VCaP (cell line): ENCODE measurements around the gene DCTPP1.
A peak's percentile ranks its signal among the peaks of the same experiment; 100 is the strongest.
"Not testable (repeated sequence)": the region's sequence is repeated elsewhere in the genome, so short reads cannot be mapped to it uniquely, and the experiment has no call there.

ENCODE experiments used
- H3K27ac ChIP-seq: fragments of 450-650 bp; 2 replicates; pipeline ENCODE4 v1.5.1; 2017
- TF ChIP-seq, protein P1 (sequence below): fragments of 450-650 bp; conservative IDR thresholded peaks from 2 replicates; pipeline ENCODE4 v1.5.1; 2017; ENCODE audit warnings: mild to moderate bottlenecking, moderate library complexity

Gene DCTPP1

DNA sequence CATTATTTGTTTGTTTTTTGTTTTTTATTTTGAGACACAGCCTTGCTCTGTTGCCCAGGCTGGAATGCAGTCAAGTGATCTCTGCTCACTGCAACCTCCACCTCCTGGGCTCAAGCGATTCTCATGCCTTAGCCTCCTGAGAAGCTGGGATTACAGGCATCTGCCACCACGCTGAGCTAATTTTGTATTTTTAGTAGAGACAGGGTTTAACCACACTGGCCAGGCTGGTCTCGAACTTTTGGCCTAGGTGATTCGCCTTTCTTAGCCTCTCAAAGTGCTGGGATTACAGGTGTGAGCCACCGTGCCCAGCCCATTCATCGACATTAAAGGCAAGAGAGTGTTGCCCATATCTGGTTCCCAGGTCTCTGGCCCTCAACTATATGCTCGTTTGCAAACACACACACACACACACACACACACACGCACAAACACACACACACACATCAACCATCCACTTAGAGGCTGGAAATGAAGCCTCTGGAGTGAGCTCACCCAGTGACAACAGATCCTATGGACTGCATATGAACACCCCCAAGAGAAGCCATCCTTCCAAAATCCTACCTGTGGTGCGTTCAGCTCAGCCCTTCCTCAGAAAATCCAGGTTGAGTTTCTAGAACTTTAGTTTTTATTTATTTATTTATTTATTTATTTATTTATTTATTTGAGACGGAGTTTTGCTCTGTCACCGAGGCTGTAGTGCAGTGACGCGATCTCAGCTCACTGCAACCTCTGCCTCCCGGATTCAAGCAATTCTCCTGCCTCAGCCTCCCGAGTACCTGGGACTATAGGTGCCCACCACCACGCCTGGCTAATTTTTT is 28.1 kb upstream of the DCTPP1 start:
- no peak overlapping the region for H3K27ac ChIP-seq
- TF ChIP-seq, protein P1, sequence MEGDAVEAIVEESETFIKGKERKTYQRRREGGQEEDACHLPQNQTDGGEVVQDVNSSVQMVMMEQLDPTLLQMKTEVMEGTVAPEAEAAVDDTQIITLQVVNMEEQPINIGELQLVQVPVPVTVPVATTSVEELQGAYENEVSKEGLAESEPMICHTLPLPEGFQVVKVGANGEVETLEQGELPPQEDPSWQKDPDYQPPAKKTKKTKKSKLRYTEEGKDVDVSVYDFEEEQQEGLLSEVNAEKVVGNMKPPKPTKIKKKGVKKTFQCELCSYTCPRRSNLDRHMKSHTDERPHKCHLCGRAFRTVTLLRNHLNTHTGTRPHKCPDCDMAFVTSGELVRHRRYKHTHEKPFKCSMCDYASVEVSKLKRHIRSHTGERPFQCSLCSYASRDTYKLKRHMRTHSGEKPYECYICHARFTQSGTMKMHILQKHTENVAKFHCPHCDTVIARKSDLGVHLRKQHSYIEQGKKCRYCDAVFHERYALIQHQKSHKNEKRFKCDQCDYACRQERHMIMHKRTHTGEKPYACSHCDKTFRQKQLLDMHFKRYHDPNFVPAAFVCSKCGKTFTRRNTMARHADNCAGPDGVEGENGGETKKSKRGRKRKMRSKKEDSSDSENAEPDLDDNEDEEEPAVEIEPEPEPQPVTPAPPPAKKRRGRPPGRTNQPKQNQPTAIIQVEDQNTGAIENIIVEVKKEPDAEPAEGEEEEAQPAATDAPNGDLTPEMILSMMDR: no peak

DNA sequence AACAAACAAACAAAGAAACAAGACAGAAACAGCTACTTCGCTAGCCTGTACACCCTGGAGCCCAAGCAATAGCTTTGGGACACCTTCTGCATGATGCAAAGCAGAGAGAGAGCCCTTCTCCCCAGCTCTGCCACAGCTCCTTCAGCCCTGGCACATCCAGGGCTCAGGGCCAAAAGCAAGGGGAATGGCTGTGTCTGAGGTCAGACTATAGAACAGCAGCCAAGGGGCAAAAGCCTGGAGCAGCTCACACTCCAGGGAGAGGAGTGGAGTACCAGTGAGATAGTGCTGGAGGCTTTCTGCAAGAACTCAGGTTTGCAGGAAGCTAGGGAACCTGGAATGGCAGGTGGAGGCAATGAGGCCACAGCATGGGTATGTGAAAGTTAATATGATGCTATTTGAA is 27.4 kb upstream of the DCTPP1 start:
- H3K27ac ChIP-seq: no peak overlapping the region
- TF ChIP-seq, protein P1: no peak

DNA sequence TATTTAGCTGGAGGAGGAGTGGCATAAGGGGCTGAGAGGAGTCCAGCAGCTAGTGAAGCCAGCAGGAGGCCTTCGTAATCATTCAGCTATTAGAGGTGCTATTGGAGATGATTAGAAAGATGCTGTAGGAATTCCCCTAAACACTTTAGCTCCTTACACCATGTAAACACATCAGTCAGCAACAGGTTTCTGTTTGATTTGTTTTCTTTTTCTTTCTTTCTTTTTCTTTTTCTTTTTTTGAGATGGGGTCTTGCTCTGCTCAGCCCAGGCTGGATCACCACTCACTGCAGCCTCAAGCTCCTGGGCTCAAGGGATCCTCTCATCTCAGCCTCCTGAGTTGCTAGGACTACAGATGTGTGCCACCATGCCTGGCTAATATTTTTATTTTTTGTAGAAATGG is 26.5 kb upstream of the DCTPP1 start:
- TF ChIP-seq, protein P1: no peak
- no peak overlapping the region for H3K27ac ChIP-seq

DNA sequence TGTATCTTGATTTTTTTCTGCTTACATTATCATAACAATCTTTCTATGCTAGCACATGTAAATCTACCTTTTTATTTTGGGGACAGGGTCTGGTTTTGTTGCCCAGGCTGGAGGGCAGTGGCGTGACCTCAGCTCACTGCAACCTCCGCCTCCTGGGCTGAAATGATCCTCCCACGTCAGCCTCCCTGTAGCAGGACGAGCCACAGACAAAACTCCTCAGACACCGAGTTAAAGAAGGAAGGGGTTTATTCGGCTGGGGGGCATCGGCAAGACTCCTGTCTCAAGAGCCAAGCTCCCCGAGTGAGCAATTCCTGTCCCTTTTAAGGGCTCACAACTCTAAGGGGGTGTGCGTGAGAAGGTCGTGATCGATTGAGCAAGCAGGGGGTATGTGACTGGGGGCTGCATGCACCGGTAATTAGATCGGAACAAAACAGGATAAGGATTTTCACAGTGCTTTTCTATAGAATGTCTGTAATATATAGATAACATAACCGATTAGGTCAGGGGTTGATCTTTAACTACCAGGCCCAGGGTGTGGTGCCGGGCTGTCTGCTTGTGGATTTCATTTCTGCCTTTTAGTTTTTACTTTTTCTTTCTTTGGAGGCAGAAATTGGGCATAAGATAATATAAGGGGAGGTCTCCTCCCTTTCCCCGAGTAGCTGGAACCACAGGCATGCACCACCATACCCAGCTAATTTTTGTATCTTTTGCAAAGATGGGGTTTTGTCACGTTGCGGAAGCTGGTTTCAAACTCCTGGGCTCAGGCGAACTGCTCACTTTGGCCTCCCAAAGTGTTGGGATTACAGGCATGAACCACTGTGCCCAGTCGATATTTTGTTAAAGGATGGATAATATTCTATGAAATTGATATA is 23.1 kb upstream of the DCTPP1 start:
- not testable (repeated sequence) for H3K27ac ChIP-seq

DNA sequence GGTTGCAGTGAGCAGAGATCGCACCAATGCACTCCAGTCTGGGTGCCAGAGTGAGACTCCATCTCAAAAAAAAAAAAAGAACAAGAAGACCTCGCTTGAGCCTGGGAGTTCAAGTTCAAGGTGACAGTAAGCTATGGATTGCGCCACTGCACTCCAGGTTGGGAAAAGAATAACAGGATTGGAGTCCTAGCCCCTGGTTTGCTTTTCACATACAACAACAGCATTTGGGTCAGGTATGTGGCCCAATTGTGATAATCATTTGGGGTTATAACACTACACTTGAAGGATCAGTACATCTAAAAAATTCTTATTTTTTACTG is 19.2 kb upstream of the DCTPP1 start:
- no peak overlapping the region for H3K27ac ChIP-seq
- TF ChIP-seq, protein P1: no peak

DNA sequence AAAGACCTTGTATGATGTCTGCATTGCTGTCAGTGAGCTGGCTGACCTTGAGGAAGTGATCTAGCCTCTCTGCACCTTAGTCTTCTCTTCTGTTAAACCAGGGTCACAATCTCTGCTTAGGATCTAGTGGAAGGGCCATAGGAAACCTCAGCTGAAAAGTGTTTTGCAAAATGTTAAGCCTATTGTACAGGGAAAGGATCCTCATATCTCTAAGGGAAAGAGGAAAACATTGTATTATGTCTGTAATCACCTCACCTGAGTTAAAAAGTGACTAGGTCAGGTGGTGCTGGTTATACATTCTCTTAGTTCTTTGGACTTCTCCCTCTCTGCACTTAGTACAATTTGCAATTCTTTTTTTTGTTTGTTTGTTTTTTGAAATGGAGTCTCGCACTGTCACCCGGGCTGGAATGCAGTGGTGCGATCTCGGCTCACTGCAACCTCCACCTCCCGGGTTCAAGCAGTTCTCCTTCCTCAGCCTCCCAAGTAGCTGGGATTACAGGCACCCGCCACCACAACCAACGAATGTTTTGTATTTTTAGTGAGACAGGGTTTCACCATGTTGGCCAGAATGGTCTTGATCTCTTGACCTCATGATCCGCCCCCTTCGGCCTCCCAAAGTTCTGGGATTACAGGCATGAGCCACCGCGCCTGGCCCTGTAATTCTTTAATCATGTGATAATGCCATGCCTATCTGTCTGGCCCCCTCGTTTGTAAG is 17.8 kb upstream of the DCTPP1 start:
- no peak overlapping the region for H3K27ac ChIP-seq
- TF ChIP-seq, protein P1: no peak

DNA sequence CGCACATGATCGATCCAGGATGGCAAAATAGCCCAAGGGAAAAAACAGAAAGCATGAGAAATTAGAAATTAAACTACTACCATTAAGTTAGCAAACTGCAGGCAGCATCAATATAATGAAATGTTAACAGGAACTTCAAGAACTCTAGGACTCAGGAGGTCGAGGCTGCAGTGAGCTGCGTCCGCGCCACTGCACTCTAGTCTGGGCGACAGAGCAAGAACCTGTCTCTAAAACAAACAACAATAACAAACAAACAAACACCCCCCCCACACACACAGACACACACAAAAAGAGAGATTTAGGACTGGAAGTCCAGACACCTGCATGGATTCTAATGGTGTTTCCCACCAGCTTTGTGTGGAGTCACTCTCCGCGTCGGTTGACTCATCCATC is 16.4 kb upstream of the DCTPP1 start:
- TF ChIP-seq, protein P1: no peak

More for the DNA sequence above, 16.4 kb upstream of the DCTPP1 start:
- H3K27ac ChIP-seq: peak overlapping the region; percentile 73
